IMR-90 (cell line): ENCODE data around the gene AGBL3. TPM values are rescaled to one million over a fixed set of nuclear protein-coding genes. Genes with fewer than 3 reads are reported as not detected.

Experiments
- ATAC-seq: fragments of 200-7000 bp; cut with Tn5 transposase; 2 replicates; pipeline ENCODE4 v1.9.1; 2020; ENCODE audit warnings: low read depth, mild to moderate bottlenecking, moderate library complexity
- BruUV-seq: library from RNA; stranded (reverse); fragments of 400-500 nt; replicated peaks from 2 replicates; lab custom pipeline; 2021; lab: Mats Ljungman, UMichigan
- CTCF ChIA-PET: fragments of 300-600 bp; formaldehyde crosslinking; extraction: SDS; loops from one replicate; lab custom pipeline; 2021; ENCODE audit warnings: antibody characterized with exemption; lab: Yijun Ruan, JAX
- POLR2A ChIA-PET: fragments of 300-600 bp; sonication (Branson Sonifier 250); formaldehyde crosslinking; loops from one replicate; lab custom pipeline; 2022; ENCODE audit warnings: antibody characterized with exemption; ENCODE audit not compliant: unreplicated experiment; lab: Charles Lee
- DNase-seq: peaks from one replicate; pipeline ENCODE4 v3.0.0; 2013
- H2AFZ ChIP-seq: replicated peaks from 2 replicates; pipeline ENCODE3; 2013; ENCODE audit warnings: low read length, mild to moderate bottlenecking; ENCODE audit not compliant: poor library complexity
- H2AK5ac ChIP-seq: 2 replicates; pipeline ENCODE4 v1.6.1; 2013; ENCODE audit warnings: low read depth, low read length, inconsistent platforms
- H2AK9ac ChIP-seq: replicated peaks from 2 replicates; pipeline ENCODE3; 2013; ENCODE audit warnings: mild to moderate bottlenecking, low read depth, low read length, moderate library complexity; ENCODE audit not compliant: poor library complexity
- H2BK120ac ChIP-seq: 2 replicates; pipeline ENCODE4 v1.6.1; 2013; ENCODE audit warnings: low read depth, low read length, inconsistent platforms
- H2BK15ac ChIP-seq: 3 replicates; pipeline ENCODE4 v1.6.1; 2013; ENCODE audit warnings: low read depth, low read length, inconsistent platforms
- H2BK20ac ChIP-seq: 2 replicates; pipeline ENCODE4 v1.6.1; 2013; ENCODE audit warnings: low read depth, mild to moderate bottlenecking, inconsistent platforms, low read length, moderate library complexity
- H2BK5ac ChIP-seq: 2 replicates; pipeline ENCODE4 v1.6.1; 2013; ENCODE audit warnings: mild to moderate bottlenecking, low read depth, low read length, inconsistent platforms; ENCODE audit not compliant: poor library complexity, severe bottlenecking
- H3K14ac ChIP-seq: replicated peaks from 2 replicates; pipeline ENCODE4 v1.6.1; 2013; ENCODE audit warnings: low read depth, low read length, inconsistent platforms
- H3K18ac ChIP-seq: 2 replicates; pipeline ENCODE4 v1.6.1; 2013; ENCODE audit warnings: low read depth, low read length, control low read depth
- H3K23ac ChIP-seq: 2 replicates; pipeline ENCODE4 v1.6.1; 2013; ENCODE audit warnings: low read depth, low read length, inconsistent platforms
- H3K27ac ChIP-seq: 2 replicates; pipeline ENCODE4 v1.5.1; 2013; ENCODE audit warnings: mild to moderate bottlenecking, control low read depth, low read length; ENCODE audit not compliant: insufficient read depth
- H3K27me3 ChIP-seq: 2 replicates; pipeline ENCODE4 v1.6.1; 2013; ENCODE audit warnings: low read length; ENCODE audit not compliant: control insufficient read depth, insufficient read depth
- H3K36me3 ChIP-seq: 2 replicates; pipeline ENCODE4 v1.6.1; 2013; ENCODE audit warnings: low read length, mixed read lengths; ENCODE audit not compliant: control insufficient read depth, insufficient read depth
- H3K4ac ChIP-seq: 2 replicates; pipeline ENCODE4 v1.6.1; 2013; ENCODE audit warnings: low read depth, low read length, inconsistent platforms
- H3K4me1 ChIP-seq: 2 replicates; pipeline ENCODE4 v1.6.1; 2013; ENCODE audit warnings: low read length, mixed read lengths; ENCODE audit not compliant: control insufficient read depth, insufficient read depth
- H3K4me2 ChIP-seq: 2 replicates; pipeline ENCODE4 v1.6.1; 2013; ENCODE audit warnings: low read depth, mild to moderate bottlenecking, control low read depth, low read length, moderate library complexity
- H3K4me3 ChIP-seq: 2 replicates; pipeline ENCODE4 v1.5.1; 2013; ENCODE audit warnings: low read depth, mild to moderate bottlenecking, control low read depth, low read length, moderate library complexity; ENCODE audit not compliant: insufficient read depth
- H3K56ac ChIP-seq: 2 replicates; pipeline ENCODE4 v1.6.1; 2013; ENCODE audit warnings: low read length, inconsistent platforms; ENCODE audit not compliant: insufficient read depth; ENCODE audit errors: extremely low read depth
- H3K79me1 ChIP-seq, 2 experiments: 2 replicates each; pipeline ENCODE4 v1.6.1; 2013; ENCODE audit warnings: low read length in 2 of 2, inconsistent platforms in 1 of 2, low read depth in 1 of 2
- H3K9ac ChIP-seq: 2 replicates; pipeline ENCODE4 v1.6.1; 2013; ENCODE audit warnings: low read depth, low read length, control low read depth
- H3K9me1 ChIP-seq: 2 replicates; pipeline ENCODE4 v1.6.1; 2013; ENCODE audit warnings: low read length, inconsistent platforms; ENCODE audit not compliant: insufficient read depth
- H3K9me3 ChIP-seq: 2 replicates; pipeline ENCODE4 v1.6.1; 2013; ENCODE audit warnings: low read length; ENCODE audit not compliant: control insufficient read depth, insufficient read depth
- H4K20me1 ChIP-seq: 2 replicates; pipeline ENCODE4 v1.6.1; 2013; ENCODE audit warnings: low read length, inconsistent platforms; ENCODE audit not compliant: insufficient read depth
- H4K5ac ChIP-seq: 2 replicates; pipeline ENCODE4 v1.6.1; 2013; ENCODE audit warnings: mild to moderate bottlenecking, low read depth, low read length, control low read depth
- H4K8ac ChIP-seq, 2 experiments: 2 replicates each; pipeline ENCODE4 v1.6.1; 2013; ENCODE audit warnings: low read depth in 2 of 2, low read length in 2 of 2, control low read depth in 1 of 2, inconsistent platforms in 1 of 2
- H4K91ac ChIP-seq: 2 replicates; pipeline ENCODE4 v1.6.1; 2013; ENCODE audit warnings: low read depth, low read length, inconsistent platforms; ENCODE audit not compliant: insufficient read depth
- MAZ ChIP-seq: IDR thresholded peaks from 2 replicates; pipeline ENCODE4 v1.6.1; 2012; ENCODE audit warnings: low read depth, mild to moderate bottlenecking, low read length, improper control_type of control experiment, moderate library complexity, borderline replicate concordance
- SMC3 ChIP-seq: fragments of 150-350 bp; IDR thresholded peaks from 2 replicates; pipeline ENCODE4 v1.6.1; 2016; ENCODE audit warnings: low read depth, mild to moderate bottlenecking, antibody characterized with exemption, low read length, moderate library complexity
- WGBS, 2 experiments: methylation state at CpG; one replicate each; pipeline versions ENCODE4 v1.1.5 to v1.1.7; 2013; ENCODE audit warnings: missing lambda C conversion rate in 2 of 2; ENCODE audit not compliant: insufficient read length in 1 of 2; ENCODE audit errors: extremely low coverage in 2 of 2; 5-methylcytosine and 5-hydroxymethylcytosine counted together
- dilution Hi-C: fragments of 300-500 bp; cut with HindIII; formaldehyde crosslinking; loops from one replicate; pipeline ENCODE4 v1.14.3; 2018; ENCODE audit warnings: low sequenced_read_pairs; ENCODE audit not compliant: unreplicated experiment
- in situ Hi-C: fragments of 300-500 bp; cut with MboI; formaldehyde crosslinking; loops from 3 replicates; pipeline ENCODE4 v1.14.3; 2019; ENCODE audit warnings: low sequenced_read_pairs, inconsistent platforms, mixed read lengths
- intact Hi-C: fragments of 100-400 bp; cut with micrococcal nuclease; formaldehyde crosslinking; loops from 2 replicates; pipeline ENCODE4 v1.10.0; 2022
- polyA plus RNA-seq, 3 experiments: library from polyadenylated mRNA; depleted of rRNA; stranded (reverse); fragments of >200 nt; gene quantifications; 2 replicates each; pipeline ENCODE4 v1.2.3, GENCODE V29; 2012; ENCODE audit warnings: low replicate concordance in 1 of 3
- total RNA-seq: library from RNA; depleted of rRNA; stranded (reverse); fragments of >200 nt; gene quantifications from 2 replicates; pipeline ENCODE4 v1.2.3, GENCODE V29; 2012
- TF ChIP-seq, protein P1 (sequence below): fragments of 150-350 bp; IDR thresholded peaks from 2 replicates; pipeline ENCODE4 v1.6.1; 2016; ENCODE audit warnings: low read depth, mild to moderate bottlenecking, low read length, moderate library complexity, borderline replicate concordance

AGBL3 gene
- total and polyA plus RNA-seq, 2 of the 4 experiments (the other 2 are of a cell fraction): 0.18 to 0.65 TPM

DNA sequence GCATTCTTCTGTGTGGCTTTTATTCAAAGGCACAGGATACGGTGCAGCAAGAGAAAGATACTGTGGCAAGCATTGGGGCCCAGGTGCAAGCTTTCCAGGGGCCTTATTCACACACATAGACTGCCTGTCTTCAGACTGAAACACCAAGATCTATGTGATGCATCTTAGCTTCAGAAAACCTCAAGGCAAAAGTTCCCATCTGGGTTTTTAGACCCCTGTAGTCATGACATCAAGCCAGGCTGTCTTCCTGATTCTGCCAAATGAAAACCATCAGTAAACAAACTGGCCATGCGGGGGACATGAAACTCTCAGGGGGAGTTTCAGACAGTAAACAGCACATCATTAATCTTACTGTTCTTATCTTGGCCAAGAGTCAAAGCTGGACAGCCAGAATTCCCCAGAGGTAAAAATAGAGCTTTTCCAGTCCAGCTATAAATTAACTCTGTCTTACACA is 9.8 kb downstream of the AGBL3 start:
- Histone ChIP-seq H2AK9ac (no peak overlapping the region), H3K56ac (no peak overlapping the region), H3K9ac (no peak overlapping the region), H3K36me3 (peaks cover 2% of the 10 kb centered on the region; the same call in 1 of the 2 replicates), H4K91ac (no peak overlapping the region), H2BK20ac (no peak overlapping the region), H2AFZ (no peak overlapping the region), H4K20me1 (no peaks in the 10 kb centered on the region), H3K4me3 (no peak overlapping the region), H3K14ac (no peak overlapping the region), H3K23ac (no peak overlapping the region), H3K27ac (no peak overlapping the region), H3K27me3 (no peaks in the 10 kb centered on the region; the same call in 1 of the 2 replicates), H4K8ac (no peak overlapping the region), H2BK15ac (no peak overlapping the region), H3K18ac (no peak overlapping the region), H3K9me3 (no peaks in the 10 kb centered on the region), H3K4me2 (no peak overlapping the region), H2BK5ac (no peak overlapping the region), H2AK5ac (no peak overlapping the region), H2BK120ac (no peak overlapping the region), H3K4me1 (peaks cover 6% of the 10 kb centered on the region), H4K5ac (no peak overlapping the region), H3K4ac (no peak overlapping the region), H3K9me1 (peaks cover 8% of the 10 kb centered on the region; the same call in 1 of the 2 replicates), H3K79me1 (0 out of 4 replicates have a peak, but pooled peaks cover 0 to 4% of the 10 kb centered on the region in 2 experiments)
- dilution Hi-C loops: no loop called here
- in situ Hi-C loops: no loop called here
- no TSS peak for BruUV-seq
- WGBS, 2 experiments: no CpG with 5 or more reads among the region's 2 CpGs
- intact Hi-C loops: no loop called here
- TF ChIP-seq MAZ (no peak), SMC3 (no peak)
- TF ChIP-seq, protein P1, sequence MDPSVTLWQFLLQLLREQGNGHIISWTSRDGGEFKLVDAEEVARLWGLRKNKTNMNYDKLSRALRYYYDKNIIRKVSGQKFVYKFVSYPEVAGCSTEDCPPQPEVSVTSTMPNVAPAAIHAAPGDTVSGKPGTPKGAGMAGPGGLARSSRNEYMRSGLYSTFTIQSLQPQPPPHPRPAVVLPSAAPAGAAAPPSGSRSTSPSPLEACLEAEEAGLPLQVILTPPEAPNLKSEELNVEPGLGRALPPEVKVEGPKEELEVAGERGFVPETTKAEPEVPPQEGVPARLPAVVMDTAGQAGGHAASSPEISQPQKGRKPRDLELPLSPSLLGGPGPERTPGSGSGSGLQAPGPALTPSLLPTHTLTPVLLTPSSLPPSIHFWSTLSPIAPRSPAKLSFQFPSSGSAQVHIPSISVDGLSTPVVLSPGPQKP: no peak
- ATAC-seq: no peak
- CTCF ChIA-PET: interaction anchor here (1.6 kb wide), 1 partner anchor 10 kb away, joined by 4 read pairs; the partner anchor contains the start of gene AGBL3
- DNase-seq: peak; percentile 29
- POLR2A ChIA-PET: no interaction called here
